Tibial nerve (tissue), 4 donors: ENCODE data around the gene XCR1.

ENCODE experiments used
- EP300 ChIP-seq, 2 donors: sonication (generic); formaldehyde crosslinking; IDR thresholded peaks; one replicate each; pipeline ENCODE4 v1.6.1; 2017; ENCODE audit warnings: antibody characterized with exemption in 2 of 2, mild to moderate bottlenecking in 1 of 2
- POLR2A ChIP-seq, 2 donors: fragments of 450-650 bp; IDR thresholded peaks; one replicate each; pipeline ENCODE4 v1.6.1; 2017; ENCODE audit warnings: antibody characterized with exemption in 2 of 2, mild to moderate bottlenecking in 2 of 2, moderate library complexity in 2 of 2
- TF ChIP-seq, protein P1 (sequence below), 5 experiments: fragments of 200-600 bp in 3 of 5; fragments of 450-650 bp in 2 of 5; sonication (generic) in 3 of 5; IDR thresholded peaks; one replicate each; pipeline ENCODE4 v1.5.1; 2016 to 2019; ENCODE audit warnings: antibody characterized with exemption in 5 of 5, mild to moderate bottlenecking in 3 of 5, moderate library complexity in 2 of 5

DNA sequence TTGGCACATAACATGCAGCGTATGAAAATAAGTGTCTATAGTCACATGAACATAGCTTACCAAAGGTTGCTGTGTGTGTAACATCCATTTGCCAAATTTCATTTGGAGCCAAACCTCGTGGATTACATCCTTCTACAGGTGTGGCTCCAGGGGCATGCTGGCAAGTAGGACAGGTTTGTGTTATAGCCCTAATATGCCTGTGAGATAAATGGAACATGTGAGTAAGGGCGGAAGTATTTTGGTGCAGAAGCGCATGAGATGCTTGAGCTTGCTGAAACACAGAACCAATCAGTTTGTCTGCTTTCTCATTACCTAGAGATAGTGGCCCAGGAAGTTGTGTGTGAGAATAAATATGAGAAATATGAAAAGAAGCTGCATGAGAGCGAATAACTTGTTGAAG is 21.8 kb upstream of the XCR1 start:
- TF ChIP-seq, protein P1, sequence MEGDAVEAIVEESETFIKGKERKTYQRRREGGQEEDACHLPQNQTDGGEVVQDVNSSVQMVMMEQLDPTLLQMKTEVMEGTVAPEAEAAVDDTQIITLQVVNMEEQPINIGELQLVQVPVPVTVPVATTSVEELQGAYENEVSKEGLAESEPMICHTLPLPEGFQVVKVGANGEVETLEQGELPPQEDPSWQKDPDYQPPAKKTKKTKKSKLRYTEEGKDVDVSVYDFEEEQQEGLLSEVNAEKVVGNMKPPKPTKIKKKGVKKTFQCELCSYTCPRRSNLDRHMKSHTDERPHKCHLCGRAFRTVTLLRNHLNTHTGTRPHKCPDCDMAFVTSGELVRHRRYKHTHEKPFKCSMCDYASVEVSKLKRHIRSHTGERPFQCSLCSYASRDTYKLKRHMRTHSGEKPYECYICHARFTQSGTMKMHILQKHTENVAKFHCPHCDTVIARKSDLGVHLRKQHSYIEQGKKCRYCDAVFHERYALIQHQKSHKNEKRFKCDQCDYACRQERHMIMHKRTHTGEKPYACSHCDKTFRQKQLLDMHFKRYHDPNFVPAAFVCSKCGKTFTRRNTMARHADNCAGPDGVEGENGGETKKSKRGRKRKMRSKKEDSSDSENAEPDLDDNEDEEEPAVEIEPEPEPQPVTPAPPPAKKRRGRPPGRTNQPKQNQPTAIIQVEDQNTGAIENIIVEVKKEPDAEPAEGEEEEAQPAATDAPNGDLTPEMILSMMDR (IDR thresholded peaks at IDR 0.05), result no peak
- TF ChIP-seq POLR2A (IDR thresholded peaks at IDR 0.05), result no peak
- no peak for TF ChIP-seq EP300 (IDR thresholded peaks at IDR 0.05)
